Endothelial cell of umbilical vein (primary cell): ENCODE measurements around the gene LTBP2. TPM values are rescaled to one million over a fixed set of nuclear protein-coding genes. Genes with fewer than 3 reads are reported as not detected.
A peak's percentile ranks its signal among the peaks of the same experiment; 100 is the strongest.

Experiments
- BruUV-seq: library from RNA; stranded (reverse); fragments of 400-500 nt; replicated peaks from 2 replicates; lab custom pipeline; 2021; lab: Mats Ljungman, UMichigan
- CTCF ChIA-PET: fragments of 300-600, 350-600 bp; sonication (Branson Sonifier 250); formaldehyde crosslinking; loops from one replicate; lab custom pipeline; 2021; ENCODE audit warnings: antibody characterized with exemption, inconsistent platforms; lab: Charles Lee
- POLR2A ChIA-PET: fragments of 300-600, 350-600 bp; sonication (Branson Sonifier 250); formaldehyde crosslinking; loops from one replicate; lab custom pipeline; 2021; ENCODE audit warnings: antibody characterized with exemption, inconsistent platforms; lab: Charles Lee
- DNase-seq: peaks from one replicate; pipeline ENCODE4 v3.0.0-alpha.2; 2011; ENCODE audit warnings: low read depth, low spot score
- FAIRE-seq: peaks from 2 replicates; lab custom pipeline; 2011; peaks lifted over from hg19 to GRCh38; lab: Jason Lieb, UNC
- H2AFZ ChIP-seq: 2 replicates; pipeline ENCODE4 v1.6.0; 2012; ENCODE audit warnings: low read depth, low read length, control low read depth, inconsistent platforms
- H3K27ac ChIP-seq: 2 replicates; pipeline ENCODE4 v1.5.1; 2011; ENCODE audit warnings: low read depth, mild to moderate bottlenecking, control low read depth, low read length, moderate library complexity; ENCODE audit not compliant: insufficient read depth
- H3K27me3 ChIP-seq, 2 experiments: 2 replicates each; pipeline versions ENCODE4 v1.6.0 to v1.6.1; 2011; ENCODE audit warnings: low read length in 2 of 2, mixed read lengths in 1 of 2; ENCODE audit not compliant: control insufficient read depth in 2 of 2, insufficient read depth in 2 of 2
- H3K36me3 ChIP-seq, 2 experiments: 2 replicates in 1 of 2; 3 replicates in 1 of 2; pipeline ENCODE4 v1.5.1; 2011; ENCODE audit warnings: low read length in 2 of 2, mild to moderate bottlenecking in 1 of 2, moderate library complexity in 1 of 2; ENCODE audit not compliant: control insufficient read depth in 2 of 2, insufficient read depth in 2 of 2; ENCODE audit errors: extremely low read depth in 1 of 2
- H3K4me1 ChIP-seq: 3 replicates; pipeline ENCODE4 v1.5.1; 2011; ENCODE audit warnings: mild to moderate bottlenecking, low read length; ENCODE audit not compliant: control insufficient read depth, insufficient read depth; ENCODE audit errors: extremely low read depth
- H3K4me2 ChIP-seq: 2 replicates; pipeline ENCODE4 v1.6.1; 2011; ENCODE audit warnings: low read length, control low read depth, mixed read lengths; ENCODE audit not compliant: insufficient read depth
- H3K4me3 ChIP-seq, 3 experiments: fragments of 200-600 bp in 1 of 3; sonication (generic), shearing (Covaris generic) in 1 of 3; replicated peaks in 1 of 3; 2 replicates each; pipeline ENCODE4 v1.5.1; 2011 to 2016; ENCODE audit warnings: control low read depth in 3 of 3, low read length in 3 of 3, mild to moderate bottlenecking in 2 of 3, inconsistent platforms in 1 of 3, low read depth in 1 of 3, moderate library complexity in 1 of 3; ENCODE audit not compliant: insufficient read depth in 1 of 3
- H3K79me2 ChIP-seq: 2 replicates; pipeline ENCODE4 v1.6.0; 2012; ENCODE audit warnings: low read length, inconsistent platforms; ENCODE audit not compliant: control insufficient read depth, insufficient read depth
- H3K9ac ChIP-seq: replicated peaks from 2 replicates; pipeline ENCODE3; 2011; ENCODE audit warnings: low read length, control low read depth; ENCODE audit not compliant: insufficient read depth; ENCODE audit errors: extremely low read depth
- H3K9me1 ChIP-seq: replicated peaks from 3 replicates; pipeline ENCODE4 v1.6.0; 2011; ENCODE audit warnings: mild to moderate bottlenecking, low read length; ENCODE audit not compliant: control insufficient read depth, insufficient read depth; ENCODE audit errors: extremely low read depth
- H3K9me3 ChIP-seq: replicated peaks from 2 replicates; pipeline ENCODE4 v1.5.1; 2012; ENCODE audit warnings: low read length, inconsistent platforms; ENCODE audit not compliant: control insufficient read depth, insufficient read depth
- H4K20me1 ChIP-seq: replicated peaks from 2 replicates; pipeline ENCODE3; 2011; ENCODE audit warnings: mild to moderate bottlenecking, low read length; ENCODE audit not compliant: control insufficient read depth, insufficient read depth; ENCODE audit errors: extremely low read depth
- FOS ChIP-seq: IDR thresholded peaks from 2 replicates; pipeline ENCODE4 v1.6.1; 2011; ENCODE audit warnings: mild to moderate bottlenecking, low read length, moderate library complexity, borderline replicate concordance; ENCODE audit not compliant: insufficient read depth
- GATA2 ChIP-seq: IDR thresholded peaks from 2 replicates; pipeline ENCODE4 v1.7.0; 2011; ENCODE audit warnings: low read depth, mild to moderate bottlenecking, moderate library complexity, mixed read lengths, low read length; ENCODE audit not compliant: insufficient read length, insufficient read depth
- MAX ChIP-seq: IDR thresholded peaks from 2 replicates; pipeline ENCODE4 v1.6.1; 2011; ENCODE audit not compliant: insufficient read depth, insufficient read length
- MYC ChIP-seq: IDR thresholded peaks from one replicate; pipeline ENCODE4 v1.6.1; 2011; ENCODE audit warnings: mild to moderate bottlenecking, low read depth, low read length
- POLR2A ChIP-seq: IDR thresholded peaks from 2 replicates; pipeline ENCODE4 v1.6.1; 2012; ENCODE audit warnings: low read depth, mild to moderate bottlenecking, control low read depth, low read length
- POLR2AphosphoS5 ChIP-seq: IDR thresholded peaks from 2 replicates; pipeline ENCODE4 v1.6.1; 2012; ENCODE audit warnings: low read depth, mild to moderate bottlenecking, control low read depth, low read length, moderate library complexity; ENCODE audit not compliant: insufficient read depth
- dilution Hi-C: fragments of 300-500 bp; cut with MboI; formaldehyde crosslinking; loops from one replicate; pipeline ENCODE4 v1.15.0; 2019; ENCODE audit warnings: low sequenced_read_pairs; ENCODE audit not compliant: extremely low pct_ligation_motif_present
- intact Hi-C: fragments of 100-400 bp; cut with micrococcal nuclease; formaldehyde crosslinking; loops from one replicate; pipeline ENCODE4 v1.10.0; 2022
- polyA plus RNA-seq, 4 experiments: library from polyadenylated mRNA; depleted of rRNA in 3 of 4; stranded (reverse) in 3 of 4; unstranded in 1 of 4; fragments of >200 nt; gene quantifications; 2 replicates each; pipeline versions ENCODE4 v1.2.1 to v1.2.3, GENCODE V29; 2011 to 2012; ENCODE audit warnings: missing spikeins in 1 of 4
- total RNA-seq: library from RNA; stranded (reverse); gene quantifications from 2 replicates; pipeline ENCODE4 v1.2.3, GENCODE V29; 2021
- TF ChIP-seq, protein P1 (sequence below), 2 donors: IDR thresholded peaks; 1 replicate in 1 of 2; 2 replicates in 1 of 2; pipeline ENCODE4 v1.5.1; 2011; ENCODE audit warnings: low read length in 2 of 2, mild to moderate bottlenecking in 2 of 2, moderate library complexity in 2 of 2, control low read depth in 1 of 2, inconsistent platforms in 1 of 2, low read depth in 1 of 2; ENCODE audit not compliant: insufficient read depth in 1 of 2; ENCODE audit errors: extremely low read depth in 1 of 2

The LTBP2 gene
- total and polyA plus RNA-seq, 2 donors (not counting 3 experiments of a cell fraction or from before 2014, with no cell fraction given): 209 to 268 TPM

- Histone ChIP-seq H3K4me3 (no peak overlapping the region), H3K9me3 (no peaks in the 10 kb centered on the region), H4K20me1 (no peaks in the 10 kb centered on the region), H3K79me2 (peaks cover 12% of the 10 kb centered on the region), H3K36me3 (peaks cover 40 to 63% of the 10 kb centered on the region in 2 experiments), H3K4me2 (no peak overlapping the region), H3K27ac (no peak overlapping the region), H3K4me1 (peaks cover 27% of the 10 kb centered on the region), H3K9ac (no peak overlapping the region), H2AFZ (no peak overlapping the region), H3K9me1 (no peaks in the 10 kb centered on the region), H3K27me3 (no peaks in the 10 kb centered on the region)
- TF ChIP-seq MAX (no peak), POLR2A (no peak), POLR2AphosphoS5 (no peak), GATA2 (no peak), MYC (no peak), FOS (no peak)
- BruUV-seq: no TSS peak
- DNase-seq: no peak
- ChIA-PET CTCF (interaction anchor here (1.2 kb wide), 1 partner anchor 254 kb away, joined by 3 read pairs; no protein-coding TSS in a partner anchor), POLR2A (no interaction called here)
- intact Hi-C loops: no loop called here
- dilution Hi-C loops: no loop called here
- FAIRE-seq: no peak
Observed at GRCh38 chr14:74550071-74550470, 62.0 kb downstream of the LTBP2 start.

DNA sequence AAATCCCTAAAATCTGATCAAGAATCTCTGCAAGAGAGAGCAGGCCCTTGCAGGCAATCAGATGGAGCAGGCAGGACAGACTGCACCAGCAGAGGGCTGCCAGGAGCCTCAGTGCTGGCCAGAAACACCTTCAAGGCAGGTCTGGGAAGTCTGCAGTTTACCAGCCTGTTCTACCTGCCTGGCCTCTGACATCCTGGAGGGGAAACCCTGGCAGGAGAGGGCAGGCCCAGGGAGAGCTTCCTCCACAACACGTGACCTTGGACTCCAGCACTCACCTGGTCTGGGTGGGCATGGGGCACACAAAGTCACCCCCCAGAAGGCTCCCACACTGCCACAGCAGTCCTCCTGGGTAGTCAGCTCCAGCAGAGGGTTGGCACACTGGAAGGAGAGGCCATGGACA is 62.4 kb downstream of the LTBP2 start:
- TF ChIP-seq MYC: no peak
- TF ChIP-seq, protein P1, sequence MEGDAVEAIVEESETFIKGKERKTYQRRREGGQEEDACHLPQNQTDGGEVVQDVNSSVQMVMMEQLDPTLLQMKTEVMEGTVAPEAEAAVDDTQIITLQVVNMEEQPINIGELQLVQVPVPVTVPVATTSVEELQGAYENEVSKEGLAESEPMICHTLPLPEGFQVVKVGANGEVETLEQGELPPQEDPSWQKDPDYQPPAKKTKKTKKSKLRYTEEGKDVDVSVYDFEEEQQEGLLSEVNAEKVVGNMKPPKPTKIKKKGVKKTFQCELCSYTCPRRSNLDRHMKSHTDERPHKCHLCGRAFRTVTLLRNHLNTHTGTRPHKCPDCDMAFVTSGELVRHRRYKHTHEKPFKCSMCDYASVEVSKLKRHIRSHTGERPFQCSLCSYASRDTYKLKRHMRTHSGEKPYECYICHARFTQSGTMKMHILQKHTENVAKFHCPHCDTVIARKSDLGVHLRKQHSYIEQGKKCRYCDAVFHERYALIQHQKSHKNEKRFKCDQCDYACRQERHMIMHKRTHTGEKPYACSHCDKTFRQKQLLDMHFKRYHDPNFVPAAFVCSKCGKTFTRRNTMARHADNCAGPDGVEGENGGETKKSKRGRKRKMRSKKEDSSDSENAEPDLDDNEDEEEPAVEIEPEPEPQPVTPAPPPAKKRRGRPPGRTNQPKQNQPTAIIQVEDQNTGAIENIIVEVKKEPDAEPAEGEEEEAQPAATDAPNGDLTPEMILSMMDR (IDR thresholded peaks at IDR 0.05; ENCODE audit: extremely low read depth in 1 of 2, insufficient read depth in 1 of 2, low read depth in 1 of 2, low read length in 2 of 2): peak in 1 of 2 donors; percentile 31
- no peaks in the 10 kb centered on the region for H4K20me1 ChIP-seq
- CTCF ChIA-PET: interaction anchor here (1.2 kb wide), 1 partner anchor 255 kb away, joined by 3 read pairs; no protein-coding TSS in a partner anchor
- H3K9ac ChIP-seq: no peak overlapping the region
- dilution Hi-C loops (no loop called here), intact Hi-C loops (no loop called here)
- no TSS peak for BruUV-seq
- H3K9me3 ChIP-seq: no peaks in the 10 kb centered on the region
- no peaks in the 10 kb centered on the region for H3K27me3 ChIP-seq
- H3K4me2 ChIP-seq: no peak overlapping the region
- no peaks in the 10 kb centered on the region for H3K9me1 ChIP-seq
- H2AFZ ChIP-seq: no peak overlapping the region
- no peak for DNase-seq
- peaks cover 22% of the 10 kb centered on the region for H3K4me1 ChIP-seq
- FAIRE-seq: no peak
- peaks cover 12% of the 10 kb centered on the region for H3K79me2 ChIP-seq
- POLR2A ChIA-PET: no interaction called here
- peaks cover 40 to 66% of the 10 kb centered on the region in 2 experiments for H3K36me3 ChIP-seq
- H3K4me3 ChIP-seq: no peak overlapping the region
- H3K27ac ChIP-seq: no peak overlapping the region
